ENCODE measurements around the gene RFTN2.

DNA sequence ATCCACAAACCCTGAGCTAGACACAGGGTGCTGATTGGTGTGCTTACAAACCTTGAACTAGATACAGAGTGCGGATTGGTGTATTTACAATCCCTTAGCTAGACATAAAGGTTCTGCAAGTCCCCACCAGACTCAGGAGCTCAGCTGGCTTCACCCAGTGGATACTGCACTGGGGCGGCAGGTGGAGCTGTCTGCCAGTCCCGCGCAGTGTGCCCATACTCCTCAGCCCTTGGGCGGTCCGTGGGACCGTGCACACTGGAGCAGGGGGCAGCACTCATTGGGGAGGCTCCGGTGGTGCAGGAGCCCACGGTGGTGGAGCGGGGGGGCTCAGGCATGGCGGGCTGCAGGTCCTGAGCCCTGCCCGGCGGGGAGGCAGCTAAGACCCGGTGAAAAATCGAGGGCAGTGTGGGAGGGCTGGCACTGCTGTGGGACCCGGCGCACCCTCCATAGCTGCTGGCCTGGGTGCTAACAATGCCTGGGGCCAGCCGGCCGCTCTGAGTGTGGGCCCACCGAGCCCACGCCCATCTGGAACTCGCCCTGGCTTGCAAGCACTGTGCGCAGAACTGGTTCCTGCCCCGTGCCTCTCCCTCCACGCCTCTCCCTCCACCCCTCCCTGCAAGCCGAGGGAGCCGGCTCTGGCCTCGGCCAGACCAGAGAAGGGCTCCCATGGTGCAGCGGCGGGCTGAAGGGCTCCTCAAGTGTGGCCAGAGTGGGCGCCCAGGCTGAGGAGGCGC, 83.9 kb downstream of the RFTN2 start:
- no peak for TF ChIP-seq POLR2A (IDR thresholded peaks at IDR 0.05)
- TF ChIP-seq, protein P1, sequence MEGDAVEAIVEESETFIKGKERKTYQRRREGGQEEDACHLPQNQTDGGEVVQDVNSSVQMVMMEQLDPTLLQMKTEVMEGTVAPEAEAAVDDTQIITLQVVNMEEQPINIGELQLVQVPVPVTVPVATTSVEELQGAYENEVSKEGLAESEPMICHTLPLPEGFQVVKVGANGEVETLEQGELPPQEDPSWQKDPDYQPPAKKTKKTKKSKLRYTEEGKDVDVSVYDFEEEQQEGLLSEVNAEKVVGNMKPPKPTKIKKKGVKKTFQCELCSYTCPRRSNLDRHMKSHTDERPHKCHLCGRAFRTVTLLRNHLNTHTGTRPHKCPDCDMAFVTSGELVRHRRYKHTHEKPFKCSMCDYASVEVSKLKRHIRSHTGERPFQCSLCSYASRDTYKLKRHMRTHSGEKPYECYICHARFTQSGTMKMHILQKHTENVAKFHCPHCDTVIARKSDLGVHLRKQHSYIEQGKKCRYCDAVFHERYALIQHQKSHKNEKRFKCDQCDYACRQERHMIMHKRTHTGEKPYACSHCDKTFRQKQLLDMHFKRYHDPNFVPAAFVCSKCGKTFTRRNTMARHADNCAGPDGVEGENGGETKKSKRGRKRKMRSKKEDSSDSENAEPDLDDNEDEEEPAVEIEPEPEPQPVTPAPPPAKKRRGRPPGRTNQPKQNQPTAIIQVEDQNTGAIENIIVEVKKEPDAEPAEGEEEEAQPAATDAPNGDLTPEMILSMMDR (IDR thresholded peaks at IDR 0.05), result no peak
